ENCODE measurements around the gene TFPI2.

TFPI2 gene

GRCh38 chr7:93910076-93910994, 19.8 kb upstream of the TFPI2 start:
- Histone ChIP-seq H3K9me3 (no peaks in the 10 kb centered on the region), H3K27me3 (no peaks in the 10 kb centered on the region), H3K4me3 (ENCODE audit: low read depth, low read length) (no peak overlapping the region), H3K4me1 (no peaks in the 10 kb centered on the region), H3K36me3 (no peaks in the 10 kb centered on the region)
- no peak for TF ChIP-seq CTCF (IDR thresholded peaks at IDR 0.05; ENCODE audit: low read depth, low read length)
- DNase-seq: no peak

GRCh38 chr7:93906267-93906666, 15.7 kb upstream of the TFPI2 start, which contains the start of gene GNGT1:
Gene GNGT1 (plus strand): TSS chr7:93906567. CDS start chr7:93906747, 180 bp downstream.
- Histone ChIP-seq H3K36me3 (no peaks in the 10 kb centered on the region), H3K4me1 (no peaks in the 10 kb centered on the region), H3K27me3 (no peaks in the 10 kb centered on the region), H3K9me3 (no peaks in the 10 kb centered on the region), H3K4me3 (ENCODE audit: low read depth, low read length) (no peak within 1 kb of the TSS)
- TF ChIP-seq CTCF (IDR thresholded peaks at IDR 0.05; ENCODE audit: low read depth, low read length): no peak
- no peak for DNase-seq

- Histone ChIP-seq H3K4me1 (no peaks in the 10 kb centered on the region), H3K9me3 (no peaks in the 10 kb centered on the region), H3K27me3 (no peaks in the 10 kb centered on the region), H3K4me3 (ENCODE audit: low read depth, low read length) (no peak overlapping the region), H3K36me3 (no peaks in the 10 kb centered on the region)
- DNase-seq: peak; percentile 17
- TF ChIP-seq CTCF (IDR thresholded peaks at IDR 0.05; ENCODE audit: low read depth, low read length): peak; percentile 81
These were observed 12.3 kb upstream of the TFPI2 start for GRCh38 chr7:93902777-93903423.

GRCh38 chr7:93897680-93898079, 7.1 kb upstream of the TFPI2 start:
- Histone ChIP-seq H3K27me3 (no peaks in the 10 kb centered on the region; the same call in 1 of the 2 replicates), H3K36me3 (no peaks in the 10 kb centered on the region), H3K4me1 (no peaks in the 10 kb centered on the region), H3K9me3 (no peaks in the 10 kb centered on the region), H3K4me3 (ENCODE audit: low read depth, low read length) (no peak overlapping the region)
- DNase-seq: no peak
- no peak for TF ChIP-seq CTCF (IDR thresholded peaks at IDR 0.05; ENCODE audit: low read depth, low read length)

GRCh38 chr7:93895859-93896600, 5.5 kb upstream of the TFPI2 start:
- Histone ChIP-seq H3K27me3 (peaks cover 9% of the 10 kb centered on the region), H3K9me3 (no peaks in the 10 kb centered on the region; the same call in 1 of the 2 replicates), H3K36me3 (no peaks in the 10 kb centered on the region), H3K4me1 (no peaks in the 10 kb centered on the region), H3K4me3 (ENCODE audit: low read depth, low read length) (no peak overlapping the region)
- DNase-seq: no peak
- no peak for TF ChIP-seq CTCF (IDR thresholded peaks at IDR 0.05; ENCODE audit: low read depth, low read length)
